ENCODE measurements around the gene FAM199X.

- no peak for TF ChIP-seq CTCF (IDR thresholded peaks at IDR 0.05)
- TF ChIP-seq POLR2AphosphoS5 (IDR thresholded peaks at IDR 0.05; ENCODE audit: insufficient read depth in 1 of 2, low read depth in 1 of 2) = no peak
Measured at GRCh38 chrX:104135677-104136076, 30.6 kb upstream of the FAM199X start.
